ENCODE results near the gene CCDC63.
"Not testable (repeated sequence)": the region's sequence is repeated elsewhere in the genome, so short reads cannot be mapped to it uniquely, and the experiment has no call there.

The CCDC63 gene

DNA sequence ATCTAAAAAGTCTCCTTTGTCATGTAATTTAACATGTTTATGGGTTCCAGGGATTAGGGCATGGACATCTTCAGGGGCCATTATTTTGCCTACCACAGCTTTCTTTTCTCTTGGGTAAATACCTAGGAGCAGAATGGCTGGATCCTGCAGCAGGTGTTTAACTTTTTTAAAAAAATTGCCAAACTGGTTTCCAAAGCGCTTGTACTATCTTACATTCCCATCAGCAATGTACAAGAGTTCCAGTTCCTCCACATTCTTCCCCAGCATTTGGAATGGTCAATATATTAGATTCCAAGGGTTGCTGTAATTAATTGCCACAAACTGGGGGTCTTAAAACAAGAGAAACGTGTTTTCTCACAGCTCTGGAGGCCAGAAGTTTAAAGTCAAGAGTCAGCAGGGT is 101.3 kb downstream of the CCDC63 start:
- no peak for DNase-seq (ENCODE audit: low read depth in 2 of 2, low spot score in 1 of 2)

- not testable (repeated sequence) for DNase-seq (ENCODE audit: low read depth in 2 of 2, low spot score in 1 of 2)
Measured at GRCh38 chr12:110950466-110950865, 103.7 kb downstream of the CCDC63 start.

DNA sequence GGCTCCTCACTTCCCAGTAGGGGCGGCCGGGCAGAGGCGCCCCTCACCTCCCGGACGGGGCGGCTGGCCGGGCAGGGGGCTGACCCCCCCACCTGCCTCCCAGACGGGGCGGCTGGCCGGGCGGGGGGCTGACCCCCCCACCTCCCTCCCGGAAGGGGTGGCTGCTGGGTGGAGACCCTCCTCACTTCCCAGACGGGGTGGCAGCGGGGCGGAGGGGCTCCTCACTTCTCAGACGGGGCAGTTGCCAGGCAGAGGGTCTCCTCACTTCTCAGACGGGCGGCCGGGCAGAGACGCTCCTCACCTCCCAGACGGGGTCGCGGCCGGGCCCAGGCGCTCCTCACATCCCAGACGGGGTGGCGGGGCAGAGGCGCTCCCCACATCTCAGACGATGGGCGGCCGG is 104.1 kb downstream of the CCDC63 start:
- DNase-seq (ENCODE audit: low read depth in 2 of 2, low spot score in 1 of 2) = not testable (repeated sequence)

Data from stimulated activated CD8-positive, alpha-beta memory T cell treated with anti-CD3 and anti-CD28 coated beads, Interleukin-4, amount 100 ng/mL, for 1 hour (primary cell).